ENCODE measurements around the gene GGA2. TPM values are rescaled to one million over a fixed set of nuclear protein-coding genes. Genes with fewer than 3 reads are reported as not detected.
"Not testable (repeated sequence)": the region's sequence is repeated elsewhere in the genome, so short reads cannot be mapped to it uniquely, and the experiment has no call there.

GGA2 gene
- polyA plus RNA-seq, 4 donors = 96.1 to 159 (median 140) TPM

DNA sequence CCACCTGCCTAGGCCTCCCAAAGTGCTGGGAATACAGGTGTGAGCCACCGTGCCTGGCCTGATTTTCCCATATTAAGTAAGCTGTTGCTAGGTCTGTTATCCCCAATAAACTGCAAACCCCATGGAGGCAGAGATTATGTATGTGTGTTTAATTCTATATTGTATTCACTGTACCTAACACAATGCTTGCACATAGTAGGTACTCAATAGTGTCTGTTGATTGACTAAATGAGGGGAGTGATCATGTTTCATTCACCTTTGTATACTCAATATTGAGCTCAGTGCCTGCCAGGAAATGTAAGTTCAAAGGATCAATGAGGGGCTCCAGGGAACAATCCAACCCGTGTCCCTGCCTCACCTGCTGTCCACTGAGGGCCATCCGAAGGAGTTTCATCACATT is 14.6 kb upstream of the GGA2 start:
- no peak for DNase-seq (ENCODE audit: low read depth in 4 of 4, low spot score in 3 of 4)

DNA sequence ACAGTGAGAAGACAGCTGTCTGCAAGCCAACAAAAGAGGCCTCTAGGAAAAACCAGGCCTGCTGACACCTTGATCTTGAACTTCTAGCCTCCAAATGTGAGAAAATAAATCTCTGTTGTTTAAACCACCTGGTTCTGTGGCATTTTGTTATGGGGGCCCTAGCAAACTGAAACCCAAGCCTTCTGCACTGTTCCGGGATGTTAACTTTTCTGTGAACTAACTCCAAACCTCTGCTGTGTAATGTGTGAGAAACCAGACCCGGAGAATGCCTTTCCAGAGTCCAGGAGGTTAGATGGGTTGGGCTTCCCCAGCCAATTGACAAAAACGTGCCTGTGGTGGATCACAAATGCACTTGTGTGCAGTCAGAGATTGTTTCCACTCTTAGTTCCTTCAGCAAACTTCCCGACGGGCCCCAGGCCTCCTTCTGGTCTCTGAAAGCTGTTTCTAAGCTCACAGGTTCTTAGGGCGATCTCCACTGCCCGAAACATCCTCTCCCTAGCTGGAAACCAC is 13.6 kb upstream of the GGA2 start:
- no peak for DNase-seq (ENCODE audit: low read depth in 4 of 4, low spot score in 3 of 4)

DNA sequence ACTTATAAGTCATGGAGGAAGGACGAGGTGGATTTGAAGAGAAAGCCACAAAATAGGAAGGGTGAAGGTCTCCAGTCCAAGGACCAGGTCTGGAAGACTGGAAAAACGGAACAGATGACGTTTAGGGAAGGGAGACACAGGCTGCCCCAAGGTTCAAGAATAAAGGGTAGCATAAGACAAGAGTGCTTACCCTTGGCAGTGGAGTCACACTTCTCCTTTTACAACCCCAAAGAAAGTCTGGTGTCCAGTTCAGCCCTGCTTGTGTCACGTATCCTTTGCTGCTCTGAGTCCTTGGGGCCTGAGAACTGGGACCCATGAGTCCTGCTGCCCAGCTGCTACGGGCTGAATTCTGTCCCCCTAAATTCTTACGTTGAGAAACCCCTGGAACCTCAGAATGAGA is 13.0 kb upstream of the GGA2 start:
- no peak for DNase-seq (ENCODE audit: low read depth in 4 of 4, low spot score in 3 of 4)

DNA sequence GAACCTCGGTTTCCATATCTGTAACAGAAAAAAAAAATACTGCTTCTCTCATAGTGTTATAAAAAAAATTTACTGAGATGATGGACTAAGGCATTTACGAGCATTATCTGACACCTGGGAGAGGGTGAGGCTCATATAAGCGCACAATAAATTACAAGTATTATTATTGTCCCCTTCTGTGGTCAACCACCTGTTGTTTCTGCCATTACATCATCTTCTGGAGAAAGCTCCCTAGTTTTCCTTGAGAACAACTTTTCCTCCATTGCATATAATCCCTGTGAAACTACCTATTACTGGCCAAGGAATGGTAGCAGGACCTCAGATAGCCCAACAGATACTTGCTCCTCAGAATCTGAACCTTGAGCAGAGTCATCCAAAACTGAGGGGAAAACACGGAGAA is 11.7 kb upstream of the GGA2 start:
- DNase-seq (ENCODE audit: low read depth in 4 of 4, low spot score in 3 of 4) = no peak

DNA sequence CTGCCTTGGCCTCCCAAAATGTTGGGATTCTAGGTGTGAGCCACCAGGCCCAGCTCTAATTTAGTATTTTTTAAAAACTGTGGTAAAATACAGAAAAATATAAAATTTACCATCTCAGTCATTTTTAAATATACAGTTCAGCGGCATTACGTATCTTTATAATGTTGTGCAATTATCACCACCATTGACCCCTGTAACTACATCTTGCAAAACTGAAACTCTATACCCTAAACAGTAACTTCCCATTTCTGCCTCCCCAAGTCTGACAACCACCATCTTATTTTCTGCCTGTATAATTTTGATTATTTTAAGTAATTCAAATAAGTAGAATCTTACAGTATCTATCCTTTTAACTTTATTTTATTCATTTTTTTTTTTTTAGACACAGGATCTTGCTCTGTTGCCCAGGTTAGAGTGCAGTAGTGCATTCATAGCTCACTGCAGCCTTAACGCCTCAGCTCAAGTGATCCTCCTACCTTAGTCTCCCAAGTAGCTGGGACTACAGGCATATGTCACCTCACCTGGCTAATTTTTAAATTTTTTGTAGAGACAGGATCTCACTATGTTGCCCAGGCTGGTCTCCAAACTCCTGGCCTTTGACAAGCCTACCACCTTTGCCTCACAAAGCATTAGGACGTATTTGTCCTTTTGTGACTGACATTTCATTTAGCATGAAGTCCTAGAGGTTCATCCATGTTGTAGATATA is 10.9 kb upstream of the GGA2 start:
- DNase-seq (ENCODE audit: low read depth in 4 of 4, low spot score in 3 of 4) = no peak

DNA sequence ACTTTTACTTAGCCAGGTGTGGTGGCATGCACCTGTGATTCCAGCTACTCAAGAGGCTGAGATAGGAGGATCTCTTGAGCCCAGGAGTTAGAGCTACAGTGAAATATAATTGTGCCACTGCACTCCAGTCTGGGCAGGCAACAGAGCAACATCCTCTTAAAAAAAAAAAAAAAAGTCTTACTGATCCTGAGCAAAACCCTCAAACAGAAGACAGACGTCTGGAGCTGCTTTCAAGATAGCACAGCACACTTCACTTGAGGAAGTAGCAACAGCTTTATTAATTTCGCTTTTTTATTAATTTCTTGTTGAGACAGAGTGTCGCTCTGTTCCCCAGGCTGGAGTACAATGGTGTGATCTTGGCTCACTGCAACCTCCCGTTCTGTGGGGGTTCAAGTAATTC is 10.2 kb upstream of the GGA2 start:
- DNase-seq (ENCODE audit: low read depth in 4 of 4, low spot score in 3 of 4) = no peak

DNA sequence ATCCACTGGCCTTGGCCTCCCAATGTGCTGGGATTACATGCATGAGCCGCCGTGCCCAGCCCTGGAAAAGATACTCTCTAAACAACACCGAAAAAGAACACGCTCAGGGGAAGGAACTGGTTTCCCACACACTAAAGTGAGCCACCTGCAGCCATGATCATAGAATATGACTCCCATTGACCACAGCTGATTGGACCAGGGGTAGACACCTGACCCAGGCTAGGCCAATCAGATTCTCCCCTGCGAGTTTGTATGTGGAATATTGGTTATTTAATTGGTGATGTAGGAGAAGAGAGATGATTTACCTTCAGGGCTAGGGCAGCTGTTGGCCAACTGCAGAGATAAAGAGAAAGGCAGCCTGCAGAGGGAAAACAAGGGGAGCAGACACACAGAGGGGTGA is 9.0 kb upstream of the GGA2 start:
- DNase-seq (ENCODE audit: low read depth in 4 of 4, low spot score in 3 of 4) = no peak

DNA sequence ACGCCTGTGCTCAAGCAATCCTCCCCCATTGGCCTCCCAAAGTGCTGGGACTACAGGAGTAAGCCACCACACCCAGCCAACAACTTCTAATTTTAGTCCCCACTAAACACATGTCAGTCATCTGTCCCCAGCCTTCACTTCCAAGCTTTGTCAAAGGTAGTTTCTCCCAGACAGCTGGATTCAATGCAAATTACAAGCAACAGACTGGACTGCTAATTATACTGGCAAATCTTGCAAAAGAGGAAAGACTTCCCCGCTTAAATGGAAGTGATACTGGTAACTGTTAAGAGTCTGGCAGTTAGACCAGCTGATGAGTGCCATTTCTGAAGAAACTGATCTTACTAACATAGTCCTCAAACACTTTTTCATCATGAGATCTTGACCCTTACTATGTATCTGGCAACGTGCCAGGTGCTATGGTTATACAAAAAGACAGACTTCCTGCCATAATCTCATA is 8.2 kb upstream of the GGA2 start:
- no peak for DNase-seq (ENCODE audit: low read depth in 4 of 4, low spot score in 3 of 4)

DNA sequence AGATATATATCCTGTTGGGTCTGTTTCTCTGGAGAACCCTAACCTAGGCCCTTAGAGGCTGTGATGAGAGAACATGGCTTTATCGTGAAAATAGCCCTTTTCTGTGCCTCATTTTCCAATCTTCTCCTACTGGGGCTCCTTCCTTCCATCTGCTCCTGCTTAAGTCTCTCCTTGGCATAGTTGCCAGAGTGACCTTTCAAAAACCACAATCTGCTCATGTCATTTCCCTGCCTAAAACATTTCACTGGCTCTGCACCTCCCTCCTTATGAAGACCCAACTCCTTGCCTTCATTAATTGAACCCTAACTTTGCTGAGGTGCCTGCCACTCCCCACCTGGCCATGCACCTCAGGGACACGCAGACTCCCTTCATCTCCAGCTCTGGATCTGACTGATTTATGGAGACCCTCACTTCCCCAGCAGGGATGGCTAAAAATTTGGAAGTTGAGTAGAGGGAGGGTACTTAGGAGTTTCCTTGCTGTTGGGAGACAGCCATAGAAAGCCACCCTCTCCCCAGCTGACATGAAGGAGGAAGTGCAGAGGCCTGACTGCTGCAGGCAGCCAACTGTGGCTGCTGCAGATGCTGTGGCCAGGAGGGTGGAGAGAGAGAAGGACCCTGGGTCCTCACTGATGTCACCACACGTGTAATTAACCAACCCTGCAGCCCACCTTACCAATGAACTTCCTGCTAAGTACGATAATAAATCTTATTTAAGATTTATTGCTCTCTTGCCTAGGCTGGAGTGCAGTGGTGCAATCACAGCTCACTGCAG is 6.3 kb upstream of the GGA2 start:
- DNase-seq (ENCODE audit: low read depth in 4 of 4, low spot score in 3 of 4) = no peak

DNA sequence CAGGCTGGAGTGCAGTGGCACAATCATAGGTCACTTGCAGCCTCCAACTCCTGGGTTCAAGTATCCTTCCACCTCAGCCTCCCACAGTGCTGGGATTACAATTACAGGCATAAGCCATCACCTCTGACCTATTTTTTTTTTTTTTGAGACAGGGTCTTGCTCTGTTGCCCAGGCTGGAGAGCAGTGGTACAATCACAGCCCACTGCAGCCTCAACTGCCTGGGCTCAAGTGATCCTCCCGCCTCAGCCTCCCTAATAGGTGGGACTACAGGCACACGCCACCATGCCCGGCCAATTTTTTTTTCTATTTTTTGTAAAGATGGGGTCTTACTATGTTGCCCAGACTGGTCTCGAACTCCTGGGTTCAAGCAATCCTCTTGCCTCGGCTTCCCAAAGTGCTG is 5.6 kb upstream of the GGA2 start:
- DNase-seq (ENCODE audit: low read depth in 4 of 4, low spot score in 3 of 4) = no peak

DNA sequence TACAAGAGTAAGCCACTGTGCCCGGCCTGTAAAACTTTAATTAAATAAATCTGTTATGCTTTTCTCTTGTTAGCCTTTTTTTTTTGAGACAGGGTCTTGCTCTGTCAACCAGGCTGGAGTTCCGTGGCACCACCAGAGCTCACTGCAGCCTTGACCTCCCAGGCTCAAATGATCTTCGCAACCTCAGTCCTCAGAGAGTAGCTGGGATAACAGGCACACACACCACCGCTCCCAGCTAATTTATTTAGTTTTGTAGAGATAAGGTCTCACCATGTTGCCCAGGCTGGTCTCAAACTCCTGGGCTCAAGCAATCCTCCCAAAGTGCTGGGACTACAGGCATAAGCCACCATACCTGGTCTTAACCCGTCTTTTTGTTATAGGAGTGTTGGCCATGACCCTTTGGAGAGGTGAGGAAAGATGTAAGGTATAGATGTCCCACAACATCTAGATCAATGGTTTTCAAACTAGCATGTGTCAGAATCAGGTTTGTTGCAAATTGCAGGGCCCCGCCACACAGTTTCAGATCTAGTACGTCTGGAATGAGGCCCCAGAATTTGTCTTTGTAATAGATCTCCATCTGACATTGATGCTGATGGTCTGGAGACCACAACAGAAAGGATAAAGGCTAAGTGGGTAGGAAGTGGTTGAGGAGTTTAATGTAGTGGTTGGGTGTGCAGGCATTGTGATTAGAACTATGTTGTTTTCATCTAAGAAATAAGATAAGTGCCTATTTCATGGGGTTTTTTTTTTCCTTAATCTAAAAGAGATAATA is 4.3 kb upstream of the GGA2 start:
- DNase-seq (ENCODE audit: low read depth in 4 of 4, low spot score in 3 of 4) = no peak

DNA sequence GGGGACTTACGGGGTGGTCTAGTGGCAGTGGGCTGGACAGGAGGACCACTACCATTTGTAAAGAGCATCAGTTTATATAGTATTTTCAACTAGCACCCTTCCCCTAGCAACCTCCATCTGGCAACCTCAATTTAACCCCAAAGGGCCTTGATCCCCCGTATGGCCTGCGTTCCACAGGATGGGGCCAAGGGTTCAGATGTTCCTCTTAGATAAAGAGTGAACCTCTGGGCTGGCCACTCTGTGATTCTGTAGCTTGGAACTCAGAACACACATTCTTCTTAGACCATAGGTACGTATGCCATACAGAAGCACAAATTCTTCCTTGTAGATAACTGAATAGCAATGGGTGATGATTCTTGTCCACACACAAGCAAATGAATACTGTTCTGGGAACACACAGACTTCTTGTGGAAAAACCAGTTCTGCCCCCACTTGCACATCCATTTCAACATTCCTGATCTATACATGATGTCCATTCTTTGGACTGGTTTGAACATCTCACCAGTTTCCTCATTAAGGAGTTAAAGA is 1.9 kb upstream of the GGA2 start:
- DNase-seq (ENCODE audit: low read depth in 4 of 4, low spot score in 3 of 4) = no peak

DNA sequence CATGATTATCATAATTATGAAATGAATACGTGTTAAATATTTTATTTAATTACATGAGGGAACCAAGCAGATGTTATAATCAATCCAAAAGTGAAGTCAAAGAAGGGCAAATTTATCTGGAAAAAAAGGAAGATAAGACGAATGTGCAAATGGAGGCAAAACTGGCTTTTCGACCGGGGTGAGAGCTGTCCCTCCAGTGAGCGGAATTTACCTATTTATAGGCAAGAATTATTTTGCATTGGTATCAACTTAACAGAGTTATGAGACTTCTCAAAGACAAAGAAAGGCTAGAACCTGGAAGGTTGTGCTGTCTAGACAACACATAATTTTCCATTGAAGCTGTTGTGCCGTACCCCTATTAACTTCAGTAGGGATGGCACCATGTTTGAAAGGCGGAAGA is 1.4 kb upstream of the GGA2 start:
- DNase-seq (ENCODE audit: low read depth in 4 of 4, low spot score in 3 of 4) = no peak

DNA sequence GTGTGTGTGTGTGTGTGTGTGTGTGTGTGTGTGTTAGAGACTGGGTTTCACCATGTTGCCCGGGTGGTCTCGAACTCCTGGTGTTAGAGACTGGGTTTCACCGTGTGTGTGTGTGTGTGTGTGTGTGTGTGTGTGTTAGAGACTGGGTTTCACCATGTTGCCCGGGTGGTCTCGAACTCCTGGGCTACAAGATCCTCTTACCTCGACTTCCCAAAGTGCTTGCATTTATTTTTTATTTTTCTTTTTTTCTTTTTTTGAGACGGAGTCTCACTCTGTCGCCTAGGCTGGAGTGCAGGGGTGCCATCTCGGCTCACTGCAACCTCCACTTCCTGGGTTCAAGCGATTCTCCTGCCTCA is 599 bp upstream of the GGA2 start:
- DNase-seq (ENCODE audit: low read depth in 4 of 4, low spot score in 3 of 4) = not testable (repeated sequence)

DNA sequence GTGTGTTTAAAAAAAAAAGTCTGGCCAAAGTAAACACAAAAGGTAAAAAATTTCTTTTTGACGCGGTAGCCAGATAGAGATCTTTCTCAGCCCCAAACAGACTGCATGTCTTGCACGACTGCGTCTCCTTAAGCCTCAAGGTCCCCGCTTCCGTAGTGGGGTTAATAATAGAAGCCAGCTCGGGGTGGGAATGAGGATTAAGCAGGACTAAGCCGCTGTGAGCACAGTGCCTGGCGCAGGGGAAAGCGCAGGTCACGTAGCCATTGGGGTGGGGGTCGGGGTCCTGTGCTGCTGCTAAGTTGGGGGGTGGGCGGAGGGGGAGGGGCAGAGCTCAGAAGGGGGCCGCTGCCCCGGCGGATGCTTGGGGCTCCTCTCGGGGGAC is 521 bp downstream of the GGA2 start:
- no peak for DNase-seq (ENCODE audit: low read depth in 4 of 4, low spot score in 3 of 4)

DNA sequence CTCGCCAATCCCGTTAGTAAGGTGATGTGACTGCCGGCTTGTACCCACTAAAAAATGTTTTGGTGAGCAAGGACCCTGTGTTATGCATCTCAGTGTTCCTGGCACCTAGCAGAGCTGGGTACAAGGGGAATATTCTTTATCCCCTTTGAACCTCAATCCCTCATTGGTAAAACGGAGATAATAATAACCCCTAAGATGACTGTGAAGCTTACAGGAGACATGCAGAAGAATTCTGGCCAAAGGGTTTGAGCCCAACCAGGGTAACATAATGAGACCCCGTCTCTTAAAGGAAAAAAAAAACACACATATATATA is 896 bp downstream of the GGA2 start:
- no peak for DNase-seq (ENCODE audit: low read depth in 4 of 4, low spot score in 3 of 4)

DNA sequence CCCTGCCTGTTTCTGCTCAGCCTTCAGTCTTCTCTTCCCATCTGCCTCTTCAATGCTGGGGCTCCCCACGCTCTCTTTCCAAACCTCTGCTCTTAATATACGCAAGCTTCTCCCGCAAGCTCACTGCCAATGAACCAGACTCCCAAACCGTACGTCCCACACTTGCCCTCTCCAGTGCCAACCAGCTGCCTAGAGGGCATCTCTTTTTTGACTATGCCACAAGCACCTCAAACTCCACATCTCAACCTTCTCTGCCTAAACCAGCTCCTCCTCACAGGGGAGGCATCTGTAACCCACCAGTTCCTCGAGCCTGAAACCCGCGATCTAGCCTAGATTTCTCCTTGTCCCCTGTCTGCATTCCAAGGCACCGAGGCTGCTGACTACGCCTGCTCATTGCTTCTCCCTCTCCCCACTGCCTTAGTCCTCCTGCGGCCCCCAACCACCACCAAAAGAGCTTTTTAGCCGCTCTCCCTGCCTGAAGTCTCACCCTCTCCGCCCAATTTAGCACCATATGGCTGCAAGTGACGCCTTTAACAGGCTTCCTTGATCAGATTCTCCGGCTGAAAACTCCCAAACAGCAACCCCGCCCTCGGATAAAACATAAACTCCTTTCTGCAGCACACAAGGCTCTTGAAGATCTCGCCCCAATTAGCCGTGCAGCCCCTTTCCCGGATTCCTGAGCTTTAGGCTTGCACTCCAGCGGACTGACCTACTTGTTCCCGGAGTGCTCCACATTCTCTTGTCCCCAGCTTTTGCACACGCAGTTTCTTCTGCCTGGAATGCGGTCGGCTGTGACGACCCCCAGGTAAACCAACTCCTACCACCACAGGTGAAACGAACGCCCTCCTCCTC is 1.5 kb downstream of the GGA2 start:
- no peak for DNase-seq (ENCODE audit: low read depth in 4 of 4, low spot score in 3 of 4)

DNA sequence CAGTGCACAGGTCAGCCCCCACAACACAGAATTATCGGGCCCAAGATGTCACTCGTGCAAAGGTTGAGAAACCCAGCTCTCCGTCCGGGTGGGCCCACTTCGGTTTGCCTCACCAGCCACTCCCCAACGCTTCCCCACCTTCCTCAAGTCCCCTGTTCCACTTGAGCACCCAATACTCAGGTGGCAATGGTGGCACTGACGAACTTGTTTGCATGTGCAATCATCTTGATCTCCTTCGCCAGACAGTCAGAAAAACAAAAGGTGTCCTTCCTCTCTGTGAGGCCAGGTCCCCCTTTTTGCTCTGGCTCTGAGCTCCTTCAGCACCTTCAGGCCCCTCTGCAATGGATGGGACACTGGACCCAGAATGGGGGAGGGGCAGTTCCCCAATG is 3.7 kb downstream of the GGA2 start:
- no peak for DNase-seq (ENCODE audit: low read depth in 4 of 4, low spot score in 3 of 4)

DNA sequence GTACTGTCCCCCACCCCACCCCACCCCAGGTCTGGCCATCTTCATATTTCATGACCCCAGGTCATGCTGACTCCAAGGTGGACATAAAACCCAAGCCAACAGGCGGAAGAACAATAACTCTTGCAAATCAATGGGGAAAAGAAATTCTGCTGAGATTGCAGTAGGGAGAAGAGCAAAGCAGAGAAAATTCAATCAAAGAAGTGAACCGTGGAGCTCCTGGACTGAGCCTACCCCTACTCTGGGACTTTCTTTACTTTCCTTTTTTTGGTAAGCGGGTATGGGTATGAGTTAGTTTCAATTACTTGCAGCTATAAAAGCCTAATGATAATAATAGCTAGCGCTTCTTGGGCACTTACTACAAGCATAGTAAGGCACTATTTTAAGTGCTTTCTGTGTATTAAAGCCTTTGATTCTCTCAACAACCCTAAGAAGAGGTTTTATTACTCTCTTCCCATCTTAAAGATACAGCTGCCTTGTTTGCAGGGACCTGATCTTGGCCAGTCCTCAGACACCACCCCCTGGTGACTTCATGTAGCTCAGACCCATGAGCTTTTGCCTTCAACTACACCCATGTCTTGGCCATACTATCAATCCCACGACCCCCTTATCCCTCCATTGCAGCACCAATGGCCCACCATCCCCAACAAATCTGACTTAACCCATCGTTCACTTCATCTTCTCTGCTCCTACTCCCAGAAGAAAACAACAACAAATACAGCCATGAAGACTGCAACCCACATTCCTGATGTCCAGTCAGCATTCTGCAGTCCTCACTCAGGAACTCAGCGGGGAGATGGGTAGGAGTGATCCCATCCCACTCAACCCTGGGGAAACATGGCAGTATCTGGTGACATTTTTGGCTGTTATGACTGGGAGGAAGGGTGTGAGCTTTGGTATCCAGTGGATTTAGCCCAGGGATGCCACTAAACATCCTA is 4.4 kb downstream of the GGA2 start:
- no peak for DNase-seq (ENCODE audit: low read depth in 4 of 4, low spot score in 3 of 4)
